Measurements from ENCODE around the gene PDE4D. TPM values are rescaled to one million over a fixed set of nuclear protein-coding genes. Genes with fewer than 3 reads are reported as not detected.
A peak's percentile ranks its signal among the peaks of the same experiment; 100 is the strongest.

Gene PDE4D
- total RNA-seq, 1 donor from 2014 or later = 28.2 TPM

DNA sequence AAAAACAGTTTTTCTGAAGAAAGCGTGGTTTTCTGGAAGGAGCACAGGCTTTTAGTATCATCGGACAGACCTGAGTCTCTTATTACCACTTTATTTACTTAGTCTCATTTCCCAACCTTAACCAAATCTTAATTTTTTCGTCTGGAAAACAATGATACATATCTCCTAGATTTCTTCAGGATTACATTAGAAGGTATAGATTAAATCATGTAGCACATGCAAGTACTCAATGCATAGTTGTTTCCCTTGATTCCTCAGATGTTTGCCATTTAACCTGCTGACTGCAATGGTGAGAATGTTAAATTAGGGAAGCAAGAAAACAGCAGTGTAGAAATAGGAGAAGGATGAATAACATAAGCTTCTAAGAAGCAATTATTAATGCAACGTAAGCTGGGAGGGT, 289.4 kb downstream of the PDE4D start:
- peaks cover 4% of the 10 kb centered on the region for H3K27me3 Mint-ChIP-seq
- no peak overlapping the region for H3K27ac Mint-ChIP-seq
- H3K36me3 Mint-ChIP-seq (ENCODE audit: low read depth) = no peaks in the 10 kb centered on the region
- TF ChIP-seq CTCF (IDR thresholded peaks at IDR 0.05) = no peak
- intact Hi-C loops (cut with micrococcal nuclease) = no loop called here
- ATAC-seq (ENCODE audit: low read depth) (no peak), DNase-seq (no peak)
- ChIA-PET POLR2A (no interaction called here), CTCF (no interaction called here)
- no peaks in the 10 kb centered on the region for H3K9me3 Mint-ChIP-seq
- H3K4me3 Mint-ChIP-seq = no peak overlapping the region
- H3K4me1 Mint-ChIP-seq = peaks cover 16% of the 10 kb centered on the region

GRCh38 chr5:59600998-59601397, 292.5 kb downstream of the PDE4D start:
- POLR2A ChIA-PET = no interaction called here

DNA sequence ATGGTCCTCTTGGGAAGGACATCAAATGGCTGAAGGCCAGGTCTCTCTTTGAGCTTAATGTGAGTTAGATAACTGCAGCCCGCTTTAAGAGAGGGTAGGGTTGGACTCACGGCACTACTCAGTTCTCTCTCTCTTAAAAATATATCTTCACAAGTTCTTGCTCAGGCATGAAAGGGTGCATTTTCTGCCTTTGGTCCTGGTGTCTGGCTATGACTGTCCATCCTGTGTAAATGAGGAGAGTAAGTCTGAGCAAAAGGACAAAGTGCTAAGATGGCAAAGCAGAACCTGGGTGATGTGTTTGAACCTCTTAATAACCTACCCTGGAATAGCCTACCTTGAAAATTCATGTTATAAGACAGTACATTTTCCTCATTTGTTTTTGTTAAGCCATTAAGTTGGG, 293.4 kb downstream of the PDE4D start:
- Mint-ChIP-seq H3K36me3 (ENCODE audit: low read depth) (no peaks in the 10 kb centered on the region), H3K9me3 (no peaks in the 10 kb centered on the region), H3K27ac (no peak overlapping the region), H3K27me3 (no peaks in the 10 kb centered on the region), H3K4me3 (no peak overlapping the region), H3K4me1 (peaks cover 21% of the 10 kb centered on the region)
- TF ChIP-seq CTCF (IDR thresholded peaks at IDR 0.05) = no peak
- no peak for DNase-seq
- ChIA-PET CTCF (no interaction called here), POLR2A (no interaction called here)
- intact Hi-C loops (cut with micrococcal nuclease) = no loop called here
- no peak for ATAC-seq (ENCODE audit: low read depth)

More at GRCh38 chr5:59600998-59601397, 292.5 kb downstream of the PDE4D start:
- Mint-ChIP-seq H3K4me3 (no peak overlapping the region), H3K9me3 (no peaks in the 10 kb centered on the region), H3K36me3 (ENCODE audit: low read depth) (no peaks in the 10 kb centered on the region), H3K27ac (no peak overlapping the region), H3K27me3 (no peaks in the 10 kb centered on the region), H3K4me1 (peaks cover 21% of the 10 kb centered on the region)
- intact Hi-C loops (cut with micrococcal nuclease) = no loop called here
- ATAC-seq (ENCODE audit: low read depth) (no peak), DNase-seq (no peak)
- CTCF ChIA-PET = no interaction called here
- TF ChIP-seq CTCF (IDR thresholded peaks at IDR 0.05) = no peak

DNA sequence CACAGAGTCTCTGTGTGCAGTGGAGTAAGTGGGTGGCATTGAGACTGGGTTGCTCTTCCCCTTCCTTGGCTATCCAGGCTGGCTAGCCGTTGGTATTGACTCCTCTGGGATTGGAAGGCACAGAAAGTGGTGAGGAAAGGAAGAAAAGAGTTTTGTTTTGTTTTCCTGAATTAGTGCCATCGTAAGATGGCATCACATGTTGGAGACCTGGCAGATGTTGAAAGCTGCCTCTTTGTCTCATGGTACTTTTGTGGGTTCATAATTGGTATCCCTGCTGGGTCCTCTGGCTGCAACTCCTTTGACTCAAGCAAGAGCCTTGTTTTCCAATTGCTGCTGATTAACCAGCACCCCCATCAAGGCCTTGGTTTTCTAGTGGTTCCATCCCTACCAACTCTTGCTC, 293.8 kb downstream of the PDE4D start:
- ATAC-seq (ENCODE audit: low read depth) (no peak), DNase-seq (no peak)
- no peak for TF ChIP-seq CTCF (IDR thresholded peaks at IDR 0.05)
- intact Hi-C loops (cut with micrococcal nuclease) = no loop called here
- no peaks in the 10 kb centered on the region for H3K27me3 Mint-ChIP-seq
- no peaks in the 10 kb centered on the region for H3K9me3 Mint-ChIP-seq
- POLR2A ChIA-PET = no interaction called here
- H3K27ac Mint-ChIP-seq = no peak overlapping the region
- H3K4me3 Mint-ChIP-seq = no peak overlapping the region
- CTCF ChIA-PET = no interaction called here
- no peaks in the 10 kb centered on the region for H3K36me3 Mint-ChIP-seq (ENCODE audit: low read depth)
- peaks cover 21% of the 10 kb centered on the region for H3K4me1 Mint-ChIP-seq

GRCh38 chr5:59598547-59598874, 295.0 kb downstream of the PDE4D start:
- Mint-ChIP-seq H3K36me3 (ENCODE audit: low read depth) (no peaks in the 10 kb centered on the region), H3K27me3 (no peaks in the 10 kb centered on the region), H3K4me3 (peak overlapping the region; percentile 55), H3K9me3 (peaks cover 3% of the 10 kb centered on the region), H3K27ac (no peak overlapping the region), H3K4me1 (peaks cover 21% of the 10 kb centered on the region)
- POLR2A ChIA-PET = no interaction called here
- DNase-seq = no peak
- no peak for ATAC-seq (ENCODE audit: low read depth)
- CTCF ChIA-PET = no interaction called here
- intact Hi-C loops (cut with micrococcal nuclease) = no loop called here
- no peak for TF ChIP-seq CTCF (IDR thresholded peaks at IDR 0.05)
